H1 (cell line): ENCODE data around the gene ARL6IP1. TPM values are rescaled to one million over a fixed set of nuclear protein-coding genes. Genes with fewer than 3 reads are reported as not detected.

ENCODE experiments used
- CTCF ChIA-PET: fragments of 300-600 bp; sonication (Branson Sonifier 250); formaldehyde crosslinking; loops from one replicate; lab custom pipeline; 2021; ENCODE audit not compliant: partially characterized antibody; lab: Charles Lee
- POLR2A ChIA-PET: fragments of 300-600 bp; sonication (Branson Sonifier 250); formaldehyde crosslinking; loops from one replicate; lab custom pipeline; 2021; ENCODE audit warnings: inconsistent platforms; ENCODE audit not compliant: partially characterized antibody; lab: Charles Lee
- DNase-seq, 2 experiments: peaks; one replicate each; pipeline versions ENCODE4 v3.0.0 to v3.0.0-alpha.2; 2010 to 2022; ENCODE audit warnings: low spot score in 2 of 2, low read depth in 1 of 2, mixed read lengths in 1 of 2
- FAIRE-seq: peaks from 2 replicates; lab custom pipeline; 2011; peaks lifted over from hg19 to GRCh38; lab: Jason Lieb, UNC
- H2AFZ ChIP-seq: 2 replicates; pipeline ENCODE4 v1.8.1; 2012; ENCODE audit warnings: low read length, inconsistent platforms
- H2AK5ac ChIP-seq: 2 replicates; pipeline ENCODE4 v1.6.1; 2013; ENCODE audit warnings: low read depth, low read length
- H2BK120ac ChIP-seq: replicated peaks from 2 replicates; pipeline ENCODE3; 2013; ENCODE audit warnings: low read depth, low read length, inconsistent platforms
- H2BK12ac ChIP-seq: 2 replicates; pipeline ENCODE4 v1.6.1; 2013; ENCODE audit warnings: low read depth, low read length
- H2BK15ac ChIP-seq: 2 replicates; pipeline ENCODE4 v1.6.1; 2013; ENCODE audit warnings: low read length
- H2BK20ac ChIP-seq: 2 replicates; pipeline ENCODE4 v1.6.1; 2013; ENCODE audit warnings: low read length
- H2BK5ac ChIP-seq: 2 replicates; pipeline ENCODE4 v1.6.1; 2013; ENCODE audit warnings: low read depth, low read length
- H3K14ac ChIP-seq: 2 replicates; pipeline ENCODE4 v1.6.1; 2013; ENCODE audit warnings: inconsistent platforms; ENCODE audit not compliant: insufficient read length
- H3K18ac ChIP-seq: 2 replicates; pipeline ENCODE4 v1.6.1; 2013; ENCODE audit warnings: low read length; ENCODE audit errors: extremely low read depth
- H3K23ac ChIP-seq: 2 replicates; pipeline ENCODE4 v1.6.1; 2013; ENCODE audit warnings: inconsistent platforms; ENCODE audit not compliant: insufficient read length
- H3K23me2 ChIP-seq: 2 replicates; pipeline ENCODE4 v1.6.1; 2013; ENCODE audit warnings: low read depth, low read length
- H3K27ac ChIP-seq: 2 replicates; pipeline ENCODE4 v1.6.1; 2011; ENCODE audit warnings: low read depth, low read length, inconsistent platforms
- H3K27me3 ChIP-seq, 4 experiments: replicated peaks in 1 of 4; 1 replicate in 1 of 4; 2 replicates in 3 of 4; pipeline versions ENCODE4 v1.6.1 to v1.8.1; 2011 to 2013; ENCODE audit warnings: low read length in 3 of 4, mild to moderate bottlenecking in 3 of 4, inconsistent platforms in 2 of 4, mixed read lengths in 2 of 4, moderate library complexity in 1 of 4; ENCODE audit not compliant: control insufficient read depth in 3 of 4, insufficient read depth in 3 of 4; ENCODE audit errors: extremely low read depth in 1 of 4
- H3K36me3 ChIP-seq, 4 experiments: 2 replicates each; pipeline versions ENCODE4 v1.6.1 to v1.8.1; 2011 to 2013; ENCODE audit warnings: mild to moderate bottlenecking in 4 of 4, low read length in 3 of 4, moderate library complexity in 2 of 4, control low read depth in 1 of 4, inconsistent platforms in 1 of 4; ENCODE audit not compliant: insufficient read depth in 4 of 4, control insufficient read depth in 2 of 4
- H3K4ac ChIP-seq: replicated peaks from 2 replicates; pipeline ENCODE3; 2013; ENCODE audit warnings: low read length, low read depth, mixed read lengths, inconsistent platforms; ENCODE audit not compliant: insufficient read length
- H3K4me1 ChIP-seq, 4 experiments: replicated peaks in 1 of 4; 1 replicate in 1 of 4; 2 replicates in 3 of 4; pipeline versions ENCODE4 v1.6.1 to v1.8.1; 2011 to 2013; ENCODE audit warnings: low read length in 3 of 4, inconsistent platforms in 2 of 4, mixed read lengths in 1 of 4; ENCODE audit not compliant: insufficient read depth in 4 of 4, control insufficient read depth in 3 of 4
- H3K4me2 ChIP-seq, 2 experiments: 2 replicates each; pipeline versions ENCODE4 v1.6.1 to v1.8.1; 2011 to 2013; ENCODE audit warnings: low read depth in 2 of 2, low read length in 2 of 2, control low read depth in 1 of 2, inconsistent platforms in 1 of 2, mild to moderate bottlenecking in 1 of 2; ENCODE audit not compliant: insufficient read depth in 1 of 2
- H3K4me3 ChIP-seq, 4 experiments: fragments of 200-600, 300-600 bp in 1 of 4; sonication (generic), shearing (Covaris generic), sonication (Bioruptor Twin) in 1 of 4; 2 replicates each; pipeline versions ENCODE4 v1.5.1 to v1.8.1; 2011 to 2016; ENCODE audit warnings: low read length in 4 of 4, low read depth in 3 of 4, control low read depth in 2 of 4, inconsistent platforms in 2 of 4, mild to moderate bottlenecking in 2 of 4, mixed read lengths in 1 of 4, moderate library complexity in 1 of 4; ENCODE audit not compliant: insufficient read depth in 2 of 4; ENCODE audit errors: extremely low read depth in 1 of 4
- H3K56ac ChIP-seq: replicated peaks from 2 replicates; pipeline ENCODE3; 2013; ENCODE audit warnings: low read depth, mild to moderate bottlenecking, mixed read lengths, low read length, inconsistent platforms; ENCODE audit not compliant: insufficient read length
- H3K79me1 ChIP-seq: 2 replicates; pipeline ENCODE4 v1.6.1; 2013; ENCODE audit warnings: low read depth, low read length, control low read depth
- H3K79me2 ChIP-seq, 2 experiments: 2 replicates each; pipeline versions ENCODE4 v1.6.1 to v1.8.1; 2012 to 2013; ENCODE audit warnings: low read length in 2 of 2, mild to moderate bottlenecking in 2 of 2, inconsistent platforms in 1 of 2; ENCODE audit not compliant: insufficient read depth in 2 of 2, control insufficient read depth in 1 of 2
- H3K9ac ChIP-seq, 4 experiments: replicated peaks in 1 of 4; 1 replicate in 1 of 4; 2 replicates in 3 of 4; pipeline versions ENCODE4 v1.6.1 to v1.8.1; 2011 to 2013; ENCODE audit warnings: low read depth in 3 of 4, low read length in 3 of 4, control low read depth in 2 of 4, mild to moderate bottlenecking in 2 of 4, moderate library complexity in 2 of 4, inconsistent platforms in 1 of 4; ENCODE audit errors: extremely low read depth in 1 of 4
- H3K9me3 ChIP-seq, 2 experiments: 2 replicates each; pipeline versions ENCODE4 v1.6.1 to v1.8.1; 2012 to 2013; ENCODE audit warnings: mild to moderate bottlenecking in 2 of 2, moderate library complexity in 2 of 2, control low read depth in 1 of 2, inconsistent platforms in 1 of 2, low read depth in 1 of 2, low read length in 1 of 2, mixed read lengths in 1 of 2; ENCODE audit not compliant: insufficient read depth in 2 of 2
- H4K20me1 ChIP-seq, 2 experiments: replicated peaks in 1 of 2; 2 replicates each; pipeline versions ENCODE3 to v1.8.1; 2011 to 2013; ENCODE audit warnings: inconsistent platforms in 2 of 2, low read length in 2 of 2, mild to moderate bottlenecking in 1 of 2; ENCODE audit not compliant: insufficient read depth in 2 of 2, control insufficient read depth in 1 of 2
- H4K5ac ChIP-seq: 2 replicates; pipeline ENCODE4 v1.6.1; 2013; ENCODE audit warnings: low read length, low read depth, mixed read lengths, inconsistent platforms; ENCODE audit not compliant: insufficient read length
- H4K8ac ChIP-seq: 2 replicates; pipeline ENCODE4 v1.8.0; 2013; ENCODE audit warnings: mild to moderate bottlenecking, moderate library complexity, low read length, inconsistent platforms; ENCODE audit not compliant: insufficient read depth; ENCODE audit errors: extremely low read depth
- H4K91ac ChIP-seq: replicated peaks from 2 replicates; pipeline ENCODE3; 2013; ENCODE audit warnings: low read length, mixed read lengths, inconsistent platforms; ENCODE audit not compliant: insufficient read length
- SIX5 ChIP-seq: IDR thresholded peaks from 2 replicates; pipeline ENCODE4 v1.6.1; 2011; ENCODE audit warnings: mild to moderate bottlenecking, low read depth, low read length
- TAF1 ChIP-seq: IDR thresholded peaks from 2 replicates; pipeline ENCODE4 v1.6.1; 2011; ENCODE audit warnings: mild to moderate bottlenecking, low read depth, low read length
- WGBS, 2 experiments: shearing (Covaris generic) in 1 of 2; methylation state at CpG; one replicate each; pipeline versions ENCODE4 v1.1.6 to v1.1.7; 2013 to 2015; ENCODE audit warnings: low lambda C conversion rate in 2 of 2, mixed read lengths in 2 of 2, inconsistent platforms in 1 of 2, low coverage in 1 of 2, missing lambda C conversion rate in 1 of 2; ENCODE audit not compliant: insufficient replicate concordance in 2 of 2, insufficient coverage in 1 of 2, insufficient read length in 1 of 2; ENCODE audit errors: extremely low coverage in 1 of 2, missing lambda C conversion rate in 1 of 2; 5-methylcytosine and 5-hydroxymethylcytosine counted together
- polyA plus RNA-seq, 7 experiments: library from polyadenylated mRNA; depleted of rRNA in 3 of 7; stranded (reverse) in 5 of 7; unstranded in 2 of 7; fragments of >200 nt in 5 of 7; fragments of 200-250 nt in 2 of 7; gene quantifications; 1 replicate in 5 of 7; 2 replicates in 1 of 7; 4 replicates in 1 of 7; pipeline versions ENCODE4 v1.2.1 to v1.2.3, GENCODE V29; 2011 to 2013; ENCODE audit warnings: missing spikeins in 2 of 7, mixed read lengths in 2 of 7
- total RNA-seq: library from RNA; stranded (reverse); fragmentation: NEBNext Ultra II Directional; extraction: Animal tissue kit (Norgen Biotek cat#: 25700); gene quantifications from 2 replicates; pipeline ENCODE4 v1.2.1, GENCODE V29; 2021

ARL6IP1 gene
- total and polyA plus RNA-seq, 2 of the 8 experiments (the other 6 are each of a cell fraction or from before 2014, with no cell fraction given): 162 to 170 TPM

GRCh38 chr16:18804540-18804939, 3.2 kb upstream of the ARL6IP1 start:
- H4K5ac ChIP-seq: no peak overlapping the region
- H2AFZ ChIP-seq: no peak overlapping the region
- no peak overlapping the region for H4K8ac ChIP-seq
- H3K79me2 ChIP-seq: peaks cover 16 to 19% of the 10 kb centered on the region in 2 experiments
- no peak overlapping the region for H3K14ac ChIP-seq
- H2BK20ac ChIP-seq: no peak overlapping the region
- H3K79me1 ChIP-seq: no peaks in the 10 kb centered on the region; the same call in 1 of the 2 replicates
- no peak for TF ChIP-seq TAF1
- TF ChIP-seq SIX5: 0 out of 2 replicates have a peak, but pooled peaks have one; percentile 9
- TF ChIP-seq, all 59 proteins: peak for 1
- Histone ChIP-seq H2BK120ac (no peak overlapping the region), H3K23ac (no peak overlapping the region), H2BK12ac (no peak overlapping the region), H3K4me3 (0 out of 8 replicates have a peak overlapping the region, but pooled peaks of 1 of the 4 experiments have one; percentile 2), H4K20me1 (peaks cover 2 to 3% of the 10 kb centered on the region in 2 experiments), H2AK5ac (no peak overlapping the region), H3K27me3 (no peaks in the 10 kb centered on the region), H2BK15ac (no peak overlapping the region), H3K27ac (no peak overlapping the region), H3K36me3 (peaks cover 7 to 24% (median 15%) of the 10 kb centered on the region in 4 experiments), H3K4me1 (peaks cover 4 to 11% (median 8%) of the 10 kb centered on the region in 4 experiments; a peak in 5 of 7 replicates), H3K18ac (no peak overlapping the region), H3K56ac (no peak overlapping the region), H4K91ac (no peak overlapping the region), H3K4ac (no peak overlapping the region), H3K9me3 (no peaks in the 10 kb centered on the region; a peak in 1 of 4 replicates), H2BK5ac (no peak overlapping the region), H3K4me2 (no peak overlapping the region), H3K9ac (no peak overlapping the region), H3K23me2 (peaks cover 3% of the 10 kb centered on the region; the same call in 1 of the 2 replicates)
- WGBS, 2 experiments: 67% methylated on average over 3 of the region's 3 CpGs; no CpG with 5 or more reads in 1 of the 2 experiments
- ChIA-PET CTCF (interaction anchor here (1.0 kb wide), 1 partner anchor 16 kb away, joined by 3 read pairs; no protein-coding TSS in a partner anchor), POLR2A (interaction anchor here (1.8 to 14.8 kb wide), 3 partner anchors 14 to 23 kb away, joined by 4 to 503 read pairs (median 7); partner anchors contain the start of gene RPS15A)
- FAIRE-seq (no peak), DNase-seq (no peak)
